Activated CD8-positive, alpha-beta memory T cell treated with anti-CD3 and anti-CD28 coated beads for 4 hours (primary cell): Measurements from ENCODE around the gene CACTIN.
A peak's percentile ranks its signal among the peaks of the same experiment; 100 is the strongest.
"Not testable (repeated sequence)": the region's sequence is repeated elsewhere in the genome, so short reads cannot be mapped to it uniquely, and the experiment has no call there.

Source experiments
- DNase-seq, 2 donors: peaks; one replicate each; pipeline ENCODE4 v3.0.0-alpha.2; 2020; ENCODE audit warnings: low read depth in 2 of 2

The CACTIN gene

DNA sequence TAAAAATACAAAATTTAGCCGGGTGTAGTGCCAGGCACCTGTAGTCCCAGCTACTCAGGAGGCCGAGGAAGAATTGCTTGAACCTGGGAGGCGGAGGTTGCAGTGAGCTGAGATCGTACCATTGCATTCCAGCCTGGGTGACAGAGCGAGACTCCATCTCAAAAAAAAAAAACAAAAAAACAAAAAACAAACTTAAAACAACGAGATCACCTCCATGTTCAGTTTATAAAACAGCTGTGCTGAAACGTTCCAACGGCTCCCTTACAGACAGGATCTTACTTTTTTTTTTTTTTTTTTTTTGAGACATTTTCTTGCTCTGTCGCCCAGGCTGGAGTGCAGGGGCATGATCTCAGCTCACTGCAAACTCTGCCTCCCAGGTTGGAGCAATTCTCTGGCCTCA lies 2.2 kb upstream of the CACTIN start:
- not testable (repeated sequence) for DNase-seq

DNA sequence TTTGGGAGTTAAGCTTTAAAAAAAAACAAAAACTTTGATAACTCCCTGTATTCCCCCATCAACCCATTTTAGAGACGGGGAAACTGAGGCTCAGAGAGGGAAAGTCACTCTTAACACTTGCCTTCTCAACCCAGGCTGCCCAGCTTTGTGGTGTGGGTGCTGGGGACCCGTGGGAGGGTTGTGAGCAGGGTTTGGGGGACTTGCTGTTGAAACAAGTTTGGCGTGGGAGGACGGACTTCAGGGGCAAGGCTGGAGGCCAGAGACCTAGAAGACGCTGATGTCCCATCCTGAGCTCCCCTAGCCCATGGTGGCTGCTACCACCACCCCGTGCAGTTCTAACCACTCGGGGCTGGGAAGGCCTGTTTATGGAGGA lies 747 bp upstream of the CACTIN start:
- DNase-seq, result no peak

DNA sequence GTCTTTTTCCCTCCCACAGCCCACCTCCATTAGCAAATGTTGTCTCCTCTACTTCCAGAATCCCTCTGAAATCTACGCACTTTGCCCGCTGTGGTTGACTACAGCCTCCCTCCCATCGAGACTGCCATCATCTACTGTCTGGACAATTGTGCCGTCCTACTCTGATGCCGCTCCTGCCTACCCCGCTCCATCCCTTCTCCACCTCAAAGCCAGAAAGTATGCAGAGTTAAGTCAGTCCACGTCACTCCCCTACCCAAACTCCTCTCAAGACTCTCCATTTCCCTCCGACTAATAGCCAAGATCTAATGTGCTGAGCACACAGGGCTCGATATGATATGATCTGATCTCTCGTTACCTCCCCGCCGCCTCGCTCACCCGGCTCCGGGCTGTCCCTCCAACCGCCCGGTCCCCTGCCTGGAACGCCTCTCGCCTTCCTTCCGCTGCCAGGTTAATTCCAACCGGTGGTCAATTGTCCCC lies 556 bp downstream of the CACTIN start:
- DNase-seq, result no peak

- DNase-seq, result no peak
Observed at GRCh38 chr19:3623716-3624115, 2.9 kb downstream of the CACTIN start.

DNA sequence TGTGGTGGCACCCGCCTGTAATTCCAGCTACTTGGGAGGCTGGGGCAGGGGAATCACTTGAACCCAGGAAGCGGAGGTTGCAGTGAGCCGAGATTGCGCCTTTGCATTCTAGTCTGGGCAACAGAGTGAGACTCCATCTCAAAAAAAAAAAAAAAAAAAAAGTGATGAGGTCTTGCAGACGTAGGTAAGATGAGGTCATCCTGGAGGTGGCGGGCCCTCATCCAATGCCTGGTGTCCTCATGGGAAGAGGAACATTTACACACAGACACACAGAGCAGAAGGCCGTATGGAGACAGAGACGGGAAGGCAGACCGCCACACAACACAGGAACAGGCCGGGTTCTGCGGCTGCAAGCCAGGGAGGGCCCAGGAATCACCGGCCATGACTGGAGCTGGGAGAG lies 4.4 kb downstream of the CACTIN start:
- no peak for DNase-seq

- no peak for DNase-seq
Observed at GRCh38 chr19:3621689-3622088, 4.9 kb downstream of the CACTIN start.

DNA sequence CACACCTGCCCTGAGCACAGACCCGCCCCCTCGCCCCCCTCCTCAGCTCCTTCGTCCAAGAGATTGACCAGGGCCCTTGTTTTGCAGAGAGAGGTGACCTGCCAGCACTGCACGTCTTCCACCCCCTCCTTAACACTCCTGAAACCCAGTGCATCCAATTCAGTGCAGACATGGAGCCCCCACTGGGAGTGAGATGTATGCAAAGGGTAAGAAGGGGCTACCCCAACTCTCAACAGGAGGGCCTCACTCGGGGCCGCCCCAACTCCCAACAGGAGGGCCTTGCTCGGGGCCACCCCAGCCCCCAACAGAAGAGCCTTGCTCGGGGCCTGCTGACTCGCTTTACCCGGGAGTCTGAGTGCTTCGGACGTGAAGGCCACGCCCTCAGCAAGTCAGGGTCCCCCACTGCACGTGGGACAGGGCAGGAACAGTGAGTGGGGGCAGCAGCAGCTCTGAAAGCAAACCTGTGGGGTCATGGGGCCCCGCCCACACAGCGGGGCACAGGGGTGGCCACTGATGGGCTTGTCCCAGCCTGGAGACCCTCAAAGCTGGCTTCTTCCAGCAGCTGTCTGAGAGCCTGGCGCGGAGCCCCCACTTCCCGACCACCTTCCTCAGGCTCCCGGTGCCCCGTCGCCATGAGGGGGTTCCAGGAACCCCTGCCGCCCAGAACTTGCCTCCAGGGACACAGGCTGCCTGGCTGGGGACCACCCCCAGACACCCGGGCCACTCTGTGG lies 5.6 kb downstream of the CACTIN start:
- DNase-seq, result no peak

GRCh38 chr19:3620145-3620816 lies 6.3 kb downstream of the CACTIN start:
- no peak for DNase-seq

GRCh38 chr19:3619631-3620012 lies 7.0 kb downstream of the CACTIN start:
- DNase-seq, result no peak

GRCh38 chr19:3618811-3619630 lies 7.6 kb downstream of the CACTIN start:
- no peak for DNase-seq

- DNase-seq, result peak in 1 of 2 donors; percentile 31
Observed at GRCh38 chr19:3618144-3618810, 8.3 kb downstream of the CACTIN start.

DNA sequence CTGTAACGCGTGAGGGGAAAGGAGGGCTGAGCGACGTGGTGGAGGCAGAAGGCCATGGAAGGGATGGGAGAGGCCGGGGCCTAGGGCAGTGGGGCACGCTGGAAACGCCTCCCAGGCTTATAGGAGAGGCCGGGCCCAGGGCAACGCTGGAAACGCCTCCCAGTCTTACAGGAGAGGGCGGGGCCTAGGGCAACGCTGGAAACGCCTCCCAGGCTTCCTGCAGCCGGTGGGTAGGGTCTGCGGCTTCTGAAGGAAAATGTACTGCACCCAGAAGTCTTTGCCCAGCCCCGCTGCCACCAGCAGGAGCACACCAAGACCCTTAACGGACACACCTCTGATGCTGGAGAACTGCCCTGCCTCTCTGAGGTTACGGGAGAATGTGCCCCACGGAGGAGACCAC lies 9.1 kb downstream of the CACTIN start:
- no peak for DNase-seq

DNA sequence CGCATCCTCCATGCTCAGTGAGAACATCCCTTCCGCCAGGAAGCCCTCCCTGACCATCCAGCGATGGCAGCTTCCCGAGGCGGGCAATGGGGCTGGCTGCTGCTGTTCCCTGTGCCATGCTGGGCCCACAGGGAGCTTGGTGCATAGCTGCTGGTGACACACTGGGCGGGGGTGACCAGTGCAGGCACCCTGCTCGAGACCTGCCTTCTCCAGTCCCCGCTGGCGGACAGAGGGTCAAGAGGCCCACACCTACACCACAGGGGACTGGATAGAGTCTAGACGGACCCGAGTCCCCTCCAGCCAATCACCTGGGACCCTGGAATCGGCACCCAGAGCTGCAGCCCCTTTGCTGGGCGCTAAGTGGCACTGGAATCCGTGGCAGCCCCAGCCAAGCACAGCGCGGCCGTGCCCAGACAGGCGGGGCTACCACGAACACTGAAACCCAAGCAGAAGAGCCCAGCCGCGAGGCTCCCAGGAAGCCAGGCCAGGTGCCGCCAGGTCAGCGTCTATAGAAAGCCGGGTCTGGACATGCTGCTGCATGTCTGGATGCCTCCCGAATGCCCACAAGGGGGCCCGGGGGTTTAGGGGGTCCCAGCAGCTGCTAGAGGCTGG lies 11.0 kb downstream of the CACTIN start:
- DNase-seq, result no peak

DNA sequence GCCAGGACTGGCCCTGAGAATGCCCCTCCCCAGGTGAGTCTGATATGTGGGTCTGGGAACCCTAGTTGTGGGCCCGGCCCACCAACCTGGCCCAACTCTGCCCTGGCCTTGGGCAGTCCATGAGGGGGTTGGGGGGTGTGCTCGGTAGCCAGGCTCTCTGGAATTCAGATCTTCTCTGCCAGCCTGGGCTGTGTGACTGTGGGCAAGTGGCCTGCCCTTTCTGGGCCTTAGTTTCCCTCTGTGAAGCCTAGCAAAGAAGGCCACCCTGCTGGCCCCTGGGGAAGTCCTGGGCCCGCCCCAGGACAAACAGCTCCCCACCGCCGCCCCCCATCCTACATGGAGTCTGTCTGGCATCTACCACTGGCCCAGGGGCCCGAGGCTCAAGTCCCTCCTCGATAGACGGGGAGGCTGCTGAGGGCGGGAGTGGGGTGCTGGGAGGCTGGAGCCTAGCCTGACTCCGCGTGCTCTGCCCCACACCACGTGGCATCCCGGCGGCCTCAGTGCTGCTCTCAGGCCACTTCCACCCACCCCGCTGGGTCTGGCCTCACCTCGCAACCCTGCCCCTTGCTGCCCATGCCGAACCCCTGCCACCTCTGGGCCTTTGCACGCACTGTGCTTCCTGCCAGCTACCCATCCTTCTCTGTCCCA lies 11.6 kb downstream of the CACTIN start:
- DNase-seq, result no peak

DNA sequence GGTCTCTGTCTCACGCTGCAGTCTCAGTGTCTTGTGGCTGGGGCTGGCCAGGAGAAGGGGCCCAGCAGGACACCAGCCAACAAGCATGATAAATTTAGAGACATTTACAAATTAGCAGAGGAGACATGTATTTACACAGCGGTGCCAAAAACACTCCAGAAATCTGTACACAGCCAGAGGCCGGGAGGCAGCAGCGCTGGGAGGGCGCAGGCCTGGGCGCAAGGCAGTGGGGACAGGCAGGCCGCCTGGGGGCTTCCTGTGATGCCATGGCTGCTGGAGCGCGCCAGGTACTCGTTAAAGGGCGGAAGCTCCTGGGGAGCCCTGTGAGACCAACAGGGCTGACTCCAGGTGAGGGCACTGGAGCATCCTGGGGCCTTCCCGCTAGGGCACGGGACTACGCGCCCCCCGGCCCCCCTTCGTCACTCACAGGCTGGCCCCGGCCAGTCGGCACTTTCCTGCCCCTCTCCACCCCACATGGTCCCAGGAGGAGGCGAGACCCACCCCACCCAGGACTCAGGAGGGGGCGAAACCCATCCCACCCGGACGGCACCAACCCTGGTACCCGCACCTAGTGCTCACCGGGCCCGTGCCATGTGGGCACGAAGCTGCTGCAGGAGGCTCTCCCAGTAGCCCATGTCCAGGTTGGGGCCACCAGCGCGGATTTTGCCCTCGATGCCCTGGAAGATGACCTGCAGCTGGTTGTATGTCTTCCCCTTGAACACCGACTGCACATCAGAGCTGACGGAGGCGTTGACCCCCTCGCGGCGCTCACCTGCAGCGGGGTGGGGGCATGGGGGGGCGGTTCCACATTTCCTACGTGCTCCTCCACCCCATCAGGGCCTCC lies 12.6 kb downstream of the CACTIN start:
- no peak for DNase-seq

DNA sequence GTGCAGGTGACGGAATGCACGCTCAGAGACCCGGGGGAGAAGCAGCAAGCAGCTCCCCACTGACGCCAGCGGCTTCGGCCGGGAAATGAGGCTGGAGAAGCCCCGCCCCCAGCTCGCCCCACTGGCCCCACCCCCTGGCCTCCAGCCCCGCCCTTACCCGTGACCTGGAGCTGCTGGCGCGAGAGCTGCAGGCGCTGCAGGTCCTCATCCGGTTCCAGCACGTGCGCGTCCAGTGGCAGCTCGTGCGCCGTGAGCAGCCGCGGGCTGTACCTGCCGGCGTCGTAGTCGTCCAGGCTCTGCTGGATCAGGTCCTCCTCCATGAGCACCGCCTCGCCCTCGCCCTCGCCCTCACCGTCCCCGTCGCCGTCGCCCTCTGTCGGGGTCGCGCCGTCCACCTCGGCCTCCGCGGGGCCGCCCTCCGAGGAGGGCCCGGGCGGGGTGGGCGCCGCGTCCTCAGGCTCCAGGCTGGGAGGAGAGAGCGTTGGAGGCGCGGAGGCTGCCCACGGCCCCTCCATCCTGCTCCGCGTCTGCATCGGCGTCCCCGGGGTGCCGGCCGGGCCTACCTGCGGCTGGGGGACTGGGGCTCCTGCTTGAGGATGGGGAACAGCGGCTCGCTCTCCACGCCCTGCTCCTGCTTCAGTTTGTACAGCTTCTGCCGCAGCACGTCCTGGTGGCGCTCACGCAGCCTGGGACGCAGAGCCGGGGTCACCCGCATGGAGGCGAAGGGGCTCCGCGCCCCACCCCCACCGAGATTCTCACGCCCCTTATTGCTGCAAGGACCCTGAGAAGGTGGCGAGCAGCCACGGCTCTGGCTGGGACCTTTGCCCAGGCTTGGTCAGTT lies 13.5 kb downstream of the CACTIN start:
- DNase-seq, result no peak

DNA sequence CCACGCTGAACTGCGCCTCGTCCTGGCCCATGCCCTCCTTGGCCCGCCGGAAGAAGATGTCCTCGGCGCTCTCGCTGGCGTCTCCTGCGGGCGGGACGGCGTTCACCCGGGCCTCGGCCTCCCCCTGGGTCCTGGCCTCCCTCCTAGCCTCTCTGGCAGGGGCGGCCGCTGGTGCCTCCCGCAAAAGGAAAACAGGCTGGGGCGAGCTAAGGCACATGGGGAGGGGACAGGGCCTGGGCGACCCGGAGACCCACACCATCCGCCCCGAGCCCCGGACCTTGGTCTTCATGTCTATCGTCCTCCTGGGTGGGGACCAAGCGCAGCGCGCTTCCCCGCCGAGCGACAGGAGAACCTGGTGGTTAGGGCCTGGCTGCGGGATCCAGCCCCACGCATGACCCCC lies 14.3 kb downstream of the CACTIN start:
- DNase-seq, result no peak

- DNase-seq, result no peak
Observed at GRCh38 chr19:3611841-3612240, 14.7 kb downstream of the CACTIN start.
